ENCODE results near the gene SOBP.

The SOBP gene

GRCh38 chr6:107444277-107444676 lies 45.6 kb upstream of the SOBP start:
- Histone ChIP-seq H3K9me3 (peaks cover 4% of the 10 kb centered on the region; the same call in 1 of the 2 replicates), H3K27me3 (no peaks in the 10 kb centered on the region), H3K4me1 (no peaks in the 10 kb centered on the region), H3K4me3 (ENCODE audit: low read depth, low read length) (no peak overlapping the region), H3K36me3 (no peaks in the 10 kb centered on the region)
- TF ChIP-seq CTCF (IDR thresholded peaks at IDR 0.05; ENCODE audit: low read depth, low read length): no peak
- no peak for DNase-seq

GRCh38 chr6:107447663-107448216 lies 42.2 kb upstream of the SOBP start:
- DNase-seq: no peak
- H3K36me3 ChIP-seq: no peaks in the 10 kb centered on the region
- H3K4me1 ChIP-seq: no peaks in the 10 kb centered on the region
- no peak for TF ChIP-seq CTCF (IDR thresholded peaks at IDR 0.05; ENCODE audit: low read depth, low read length)
- peaks cover 4% of the 10 kb centered on the region; the same call in 1 of the 2 replicates for H3K9me3 ChIP-seq
- no peak overlapping the region for H3K4me3 ChIP-seq (ENCODE audit: low read depth, low read length)
- H3K27me3 ChIP-seq: no peaks in the 10 kb centered on the region

GRCh38 chr6:107448776-107449175 lies 41.1 kb upstream of the SOBP start:
- TF ChIP-seq CTCF (IDR thresholded peaks at IDR 0.05; ENCODE audit: low read depth, low read length): no peak
- Histone ChIP-seq H3K36me3 (no peaks in the 10 kb centered on the region), H3K27me3 (no peaks in the 10 kb centered on the region), H3K4me3 (ENCODE audit: low read depth, low read length) (no peak overlapping the region), H3K9me3 (peaks cover 4% of the 10 kb centered on the region; the same call in 1 of the 2 replicates), H3K4me1 (no peaks in the 10 kb centered on the region)
- no peak for DNase-seq

GRCh38 chr6:107458672-107459282 lies 31.1 kb upstream of the SOBP start:
- Histone ChIP-seq H3K27me3 (no peaks in the 10 kb centered on the region), H3K9me3 (no peaks in the 10 kb centered on the region), H3K36me3 (no peaks in the 10 kb centered on the region), H3K4me1 (no peaks in the 10 kb centered on the region; the same call in 1 of the 2 replicates), H3K4me3 (ENCODE audit: low read depth, low read length) (peak overlapping the region; percentile 93)
- DNase-seq: no peak
- TF ChIP-seq CTCF (IDR thresholded peaks at IDR 0.05; ENCODE audit: low read depth, low read length): no peak

- H3K4me3 ChIP-seq (ENCODE audit: low read depth, low read length): peak within 1 kb of the TSS; percentile 93
- peak; percentile 74 for TF ChIP-seq CTCF (IDR thresholded peaks at IDR 0.05; ENCODE audit: low read depth, low read length)
- H3K27me3 ChIP-seq: no peaks in the 10 kb centered on the region
- no peaks in the 10 kb centered on the region; the same call in 1 of the 2 replicates for H3K4me1 ChIP-seq
- peak; percentile 99 for DNase-seq
- H3K36me3 ChIP-seq: no peaks in the 10 kb centered on the region
- no peaks in the 10 kb centered on the region for H3K9me3 ChIP-seq
Observed at GRCh38 chr6:107459283-107460082, 30.4 kb upstream of the SOBP start, which contains the start of gene PDSS2. Gene PDSS2, minus strand, starts transcription at chr6:107459564. Its CDS starts 279 bp downstream, at chr6:107459285.
